GM12892 (cell line): ENCODE results near the gene ANKRD11.
A peak's percentile ranks its signal among the peaks of the same experiment; 100 is the strongest.
"Not testable (repeated sequence)": the region's sequence is repeated elsewhere in the genome, so short reads cannot be mapped to it uniquely, and the experiment has no call there.

Source experiments
- DNase-seq: peaks from one replicate; pipeline ENCODE4 v3.0.0; 2011; ENCODE audit not compliant: insufficient read length
- FAIRE-seq: peaks from 2 replicates; lab custom pipeline; 2011; peaks lifted over from hg19 to GRCh38; lab: Jason Lieb, UNC
- POLR2A ChIP-seq: IDR thresholded peaks from 2 replicates; pipeline ENCODE4 v1.6.1; 2011; ENCODE audit warnings: low read depth, low read length, control low read depth
- POLR2AphosphoS5 ChIP-seq: IDR thresholded peaks from 2 replicates; pipeline ENCODE4 v1.6.1; 2011; ENCODE audit warnings: low read depth, low read length, control low read depth
- TAF1 ChIP-seq: IDR thresholded peaks from 2 replicates; pipeline ENCODE4 v1.6.1; 2011; ENCODE audit warnings: low read depth, mild to moderate bottlenecking, control low read depth, low read length, borderline replicate concordance

ANKRD11 gene

DNA sequence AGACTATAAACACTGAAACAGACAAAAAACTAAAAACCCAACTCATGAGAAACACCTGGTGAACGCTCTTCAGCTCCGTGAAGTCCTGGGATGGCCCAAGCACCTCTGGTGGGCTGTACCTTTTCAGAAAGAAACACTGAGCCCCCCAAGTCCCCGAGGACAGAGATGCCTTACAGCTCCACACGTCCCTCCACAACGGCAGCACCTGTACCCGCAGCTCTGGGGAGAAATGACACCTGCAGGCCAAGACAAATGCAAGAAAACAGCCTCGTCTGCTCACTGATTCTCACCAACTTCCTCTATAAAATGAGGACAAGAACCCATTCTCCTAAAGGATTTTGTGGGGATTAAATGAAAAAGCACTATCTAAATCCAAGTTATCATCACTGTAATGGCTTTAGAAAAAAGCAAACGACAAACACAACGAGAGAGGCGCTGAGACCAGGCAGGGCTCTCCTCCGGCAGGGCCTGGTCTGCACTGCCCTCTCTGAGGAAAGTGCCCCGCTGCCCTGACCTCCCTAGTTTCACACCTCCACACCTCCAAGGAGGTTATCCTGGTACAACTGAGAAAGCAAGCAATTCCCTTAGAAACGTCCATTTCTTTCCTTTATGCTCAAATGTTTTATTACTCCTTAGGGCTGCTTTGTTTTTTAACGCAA, 158.0 kb downstream of the ANKRD11 start:
- FAIRE-seq (no peak), DNase-seq (no peak)
- TF ChIP-seq POLR2AphosphoS5 = no peak
- TF ChIP-seq POLR2A = no peak
- no peak for TF ChIP-seq TAF1

GRCh38 chr16:89331371-89332109, 158.8 kb downstream of the ANKRD11 start:
- FAIRE-seq (no peak), DNase-seq (no peak)
- TF ChIP-seq TAF1 = no peak
- no peak for TF ChIP-seq POLR2A
- no peak for TF ChIP-seq POLR2AphosphoS5

- no peak for DNase-seq
- no peak for FAIRE-seq
- TF ChIP-seq TAF1 (no peak), POLR2A (no peak), POLR2AphosphoS5 (no peak)
These were observed 160.0 kb downstream of the ANKRD11 start for GRCh38 chr16:89330177-89330856.

DNA sequence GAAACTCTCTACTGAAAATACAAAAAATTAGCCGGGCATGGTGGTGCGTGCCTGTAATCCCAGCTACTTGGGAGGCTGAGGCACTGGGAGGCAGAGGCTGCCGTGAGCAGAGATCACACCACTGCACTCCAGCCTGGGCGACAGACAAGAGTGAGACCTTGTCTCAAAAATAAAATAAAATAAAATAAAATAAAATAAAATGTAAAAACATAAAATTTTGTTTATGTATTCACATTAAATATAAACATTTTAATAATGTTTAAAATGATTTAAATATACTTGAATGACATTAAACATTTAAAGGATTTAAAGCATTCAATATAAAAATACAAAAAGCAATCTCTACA, 160.6 kb downstream of the ANKRD11 start:
- not testable (repeated sequence) for FAIRE-seq, DNase-seq

GRCh38 chr16:89328412-89329400, 161.7 kb downstream of the ANKRD11 start:
- FAIRE-seq, DNase-seq: not testable (repeated sequence)

GRCh38 chr16:89326721-89327120, 163.6 kb downstream of the ANKRD11 start:
- FAIRE-seq = no peak
- no peak for DNase-seq
- TF ChIP-seq POLR2A = no peak
- no peak for TF ChIP-seq TAF1
- TF ChIP-seq POLR2AphosphoS5 = no peak

GRCh38 chr16:89325861-89326471, 164.4 kb downstream of the ANKRD11 start:
- no peak for TF ChIP-seq TAF1
- TF ChIP-seq POLR2A = no peak
- no peak for FAIRE-seq

GRCh38 chr16:89324056-89325010, 166.0 kb downstream of the ANKRD11 start:
- DNase-seq (peak; percentile 65), FAIRE-seq (peak; percentile 89)
- TF ChIP-seq TAF1 = no peak
- TF ChIP-seq POLR2AphosphoS5 = no peak
- no peak for TF ChIP-seq POLR2A

More at GRCh38 chr16:89325861-89326471, 164.4 kb downstream of the ANKRD11 start:
- DNase-seq = no peak

- DNase-seq = no peak
- no peak for TF ChIP-seq POLR2A
- TF ChIP-seq POLR2AphosphoS5 = no peak
- TF ChIP-seq TAF1 = no peak
- FAIRE-seq = no peak
These were observed 167.0 kb downstream of the ANKRD11 start for GRCh38 chr16:89323120-89323960.
